Posterior cingulate gyrus (tissue), 11 donors: Measurements from ENCODE around the gene GAN.
"Not testable (repeated sequence)": the region's sequence is repeated elsewhere in the genome, so short reads cannot be mapped to it uniquely, and the experiment has no call there.

Experiments
- DNase-seq, 10 donors: peaks; one replicate each; pipeline versions ENCODE4 v3.0.0 to v3.0.0-alpha.2; 2020 to 2021; ENCODE audit warnings: mixed read lengths in 3 of 10
- intact Hi-C: fragments of 100-400 bp; cut with DNase I; formaldehyde crosslinking; loops from one replicate; pipeline ENCODE4 v1.15.1; 2023

GAN gene

GRCh38 chr16:81394416-81394815 lies 79.7 kb downstream of the GAN start:
- intact Hi-C loops, result no loop called here

GRCh38 chr16:81394966-81395655 lies 80.3 kb downstream of the GAN start:
- peak in 1 of 10 donors; percentile 33 for DNase-seq
- intact Hi-C loops, result no loop called here

More at GRCh38 chr16:81394416-81394815, 79.7 kb downstream of the GAN start:
- peak in 1 of 10 donors; percentile 45 for DNase-seq

GRCh38 chr16:81397058-81397878 lies 82.5 kb downstream of the GAN start:
- DNase-seq, result no peak
- intact Hi-C loops, result no loop called here

GRCh38 chr16:81397879-81398520 lies 83.2 kb downstream of the GAN start:
- DNase-seq, result no peak
- intact Hi-C loops, result no loop called here

GRCh38 chr16:81399909-81400308 lies 85.1 kb downstream of the GAN start:
- intact Hi-C loops, result no loop called here
- no peak for DNase-seq

GRCh38 chr16:81401035-81401950 lies 86.5 kb downstream of the GAN start:
- intact Hi-C loops, result no loop called here
- DNase-seq, result no peak

GRCh38 chr16:81403208-81403600 lies 88.4 kb downstream of the GAN start:
- intact Hi-C loops, result loop anchor here (1.0 kb wide), 1 partner anchor 320 kb away; no protein-coding TSS in a partner anchor

GRCh38 chr16:81403601-81404391 lies 89.0 kb downstream of the GAN start:
- intact Hi-C loops, result loop anchor here (1.0 kb wide), 1 partner anchor 320 kb away; no protein-coding TSS in a partner anchor
- peak; percentile 59 to 97 (median 86) for DNase-seq

More at GRCh38 chr16:81403208-81403600, 88.4 kb downstream of the GAN start:
- no peak for DNase-seq

GRCh38 chr16:81405002-81405401 lies 90.2 kb downstream of the GAN start:
- intact Hi-C loops, DNase-seq: not testable (repeated sequence)

GRCh38 chr16:81405702-81406113 lies 90.9 kb downstream of the GAN start:
- intact Hi-C loops, result no loop called here
- DNase-seq, result no peak

GRCh38 chr16:81408409-81408950 lies 93.7 kb downstream of the GAN start:
- DNase-seq, result no peak
- intact Hi-C loops, result no loop called here

- peak in 1 of 10 donors; percentile 20 for DNase-seq
- intact Hi-C loops, result no loop called here
These were observed 94.3 kb downstream of the GAN start for GRCh38 chr16:81409016-81409556.

- intact Hi-C loops, result no loop called here
- DNase-seq, result peak in 1 of 10 donors; percentile 17
These were observed 96.0 kb downstream of the GAN start for GRCh38 chr16:81410643-81411293.

- intact Hi-C loops, result no loop called here
- peak in 1 of 10 donors; percentile 57 for DNase-seq
These were observed 98.7 kb downstream of the GAN start for GRCh38 chr16:81413245-81413990.

- DNase-seq, result peak in 8 of 10 donors; percentile 17 to 92 (median 52)
- intact Hi-C loops, result no loop called here
These were observed 101.0 kb downstream of the GAN start for GRCh38 chr16:81415751-81416150.

- peak in 2 of 10 donors; percentile 24 to 54 for DNase-seq
- intact Hi-C loops, result no loop called here
These were observed 102.0 kb downstream of the GAN start for GRCh38 chr16:81416749-81417148.

GRCh38 chr16:81417210-81417609 lies 102.4 kb downstream of the GAN start:
- intact Hi-C loops, result no loop called here
- peak in 1 of 10 donors; percentile 45 for DNase-seq
